ENCODE data around the gene CTNS.
A peak's percentile ranks its signal among the peaks of the same experiment; 100 is the strongest.

CTNS gene

GRCh38 chr17:3659541-3660111 lies 23.1 kb downstream of the CTNS start:
- no peak for DNase-seq

GRCh38 chr17:3660311-3660891 lies 23.8 kb downstream of the CTNS start:
- no peak for DNase-seq

GRCh38 chr17:3663102-3664011 lies 26.8 kb downstream of the CTNS start:
- no peak for DNase-seq

- no peak for DNase-seq
These were observed 29.3 kb downstream of the CTNS start for GRCh38 chr17:3665834-3666233.

- DNase-seq = no peak
These were observed 30.0 kb downstream of the CTNS start for GRCh38 chr17:3666516-3666915.

GRCh38 chr17:3667366-3668278 lies 31.1 kb downstream of the CTNS start:
- no peak for DNase-seq

- DNase-seq = peak; percentile 99
These were observed 31.9 kb downstream of the CTNS start, which contains the start of the genes EMC6 and TAX1BP3 for GRCh38 chr17:3668279-3669084. Gene EMC6, plus strand, starts transcription at chr17:3668812. Its CDS starts 335 bp downstream, at chr17:3669147. Gene TAX1BP3, minus strand, starts transcription at chr17:3668578. Its CDS starts 52 bp downstream, at chr17:3668526.

GRCh38 chr17:3669085-3669347 lies 32.5 kb downstream of the CTNS start:
- DNase-seq = no peak

- DNase-seq = no peak
These were observed 33.0 kb downstream of the CTNS start for GRCh38 chr17:3669548-3669947.

- DNase-seq = no peak
These were observed 36.0 kb downstream of the CTNS start for GRCh38 chr17:3672571-3672970.

GRCh38 chr17:3675886-3676285 lies 39.3 kb downstream of the CTNS start:
- DNase-seq = no peak

GRCh38 chr17:3678095-3678820 lies 41.7 kb downstream of the CTNS start:
- no peak for DNase-seq

- DNase-seq = no peak
These were observed 42.4 kb downstream of the CTNS start for GRCh38 chr17:3678821-3679530.

- DNase-seq = no peak
These were observed 43.1 kb downstream of the CTNS start for GRCh38 chr17:3679531-3680126.

- no peak for DNase-seq
These were observed 44.5 kb downstream of the CTNS start for GRCh38 chr17:3681057-3681456.

- no peak for DNase-seq
These were observed 45.0 kb downstream of the CTNS start for GRCh38 chr17:3681565-3681964.

- no peak for DNase-seq
These were observed 45.5 kb downstream of the CTNS start for GRCh38 chr17:3682033-3682432.

GRCh38 chr17:3683054-3683511 lies 46.5 kb downstream of the CTNS start:
- peak; percentile 54 for DNase-seq

- DNase-seq = no peak
These were observed 48.6 kb downstream of the CTNS start for GRCh38 chr17:3685174-3685573.

GRCh38 chr17:3688027-3688553 lies 51.5 kb downstream of the CTNS start:
- no peak for DNase-seq
